WTC11 (cell line): ENCODE measurements around the gene INF2. TPM values are rescaled to one million over a fixed set of nuclear protein-coding genes. Genes with fewer than 3 reads are reported as not detected.

Experiments used
- ATAC-seq: fragments of 200-7000 bp; cut with Tn5 transposase; 2 replicates; pipeline ENCODE4 v1.10.0; 2021; ENCODE audit warnings: mild to moderate bottlenecking, moderate library complexity
- CTCF ChIA-PET: fragments of 300-600 bp; sonication (Branson Sonifier 250); formaldehyde crosslinking; loops from one replicate; lab custom pipeline; 2021; ENCODE audit warnings: antibody characterized with exemption; lab: Charles Lee
- POLR2A ChIA-PET: fragments of 350-600 bp; sonication (Branson Sonifier 250); formaldehyde crosslinking; loops from one replicate; lab custom pipeline; 2021; ENCODE audit warnings: antibody characterized with exemption; lab: Charles Lee
- DNase-seq: peaks from one replicate; pipeline ENCODE4 v3.0.0; 2021; ENCODE audit warnings: low spot score
- H3K27ac Mint-ChIP-seq: 2 replicates; pipeline ENCODE4 v1.8.0; 2021; ENCODE audit warnings: mixed read lengths
- H3K27me3 Mint-ChIP-seq: 2 replicates; pipeline ENCODE4 v1.8.0; 2021; ENCODE audit warnings: low read depth, mild to moderate bottlenecking, moderate library complexity, mixed read lengths
- H3K36me3 Mint-ChIP-seq: 2 replicates; pipeline ENCODE4 v1.8.0; 2021; ENCODE audit warnings: mixed read lengths
- H3K4me1 Mint-ChIP-seq: 2 replicates; pipeline ENCODE4 v1.8.0; 2022; ENCODE audit warnings: mixed read lengths
- H3K4me3 Mint-ChIP-seq: 2 replicates; pipeline ENCODE4 v1.8.0; 2021; ENCODE audit warnings: mild to moderate bottlenecking, moderate library complexity, mixed read lengths
- H3K9me3 Mint-ChIP-seq: 2 replicates; pipeline ENCODE4 v1.8.0; 2021; ENCODE audit warnings: mixed read lengths
- AFF4 ChIP-seq: sonication (generic); formaldehyde crosslinking; IDR thresholded peaks from 2 replicates; pipeline ENCODE4 v1.8.1; 2023; ENCODE audit warnings: mild to moderate bottlenecking, missing genetic modification reagents, borderline replicate concordance
- CREM ChIP-seq: sonication (generic); formaldehyde crosslinking; IDR thresholded peaks from 2 replicates; pipeline ENCODE4 v1.8.1; 2022; ENCODE audit warnings: mild to moderate bottlenecking, missing genetic modification reagents, moderate library complexity
- CTCF ChIP-seq: fragments of 200-600 bp; IDR thresholded peaks from 2 replicates; pipeline ENCODE4 v1.8.0; 2022; ENCODE audit warnings: antibody characterized with exemption
- ERG ChIP-seq: fragments of 250-450 bp; sonication (Bioruptor Pico); IDR thresholded peaks from 2 replicates; pipeline ENCODE4 v1.8.0; 2021; ENCODE audit warnings: mild to moderate bottlenecking
- ETV6 ChIP-seq: sonication (generic); formaldehyde crosslinking; IDR thresholded peaks from 2 replicates; pipeline ENCODE4 v1.8.1; 2022; ENCODE audit warnings: mild to moderate bottlenecking, missing genetic modification reagents
- FOXP1 ChIP-seq: sonication (generic); formaldehyde crosslinking; IDR thresholded peaks from 2 replicates; pipeline ENCODE4 v1.8.0; 2022; ENCODE audit warnings: missing genetic modification reagents, mild to moderate bottlenecking, moderate library complexity, borderline replicate concordance
- HMGA2 ChIP-seq: fragments of 250-450 bp; sonication (Bioruptor Pico); IDR thresholded peaks from 2 replicates; pipeline ENCODE4 v1.4.0; 2021; ENCODE audit warnings: mild to moderate bottlenecking, moderate library complexity
- IRF1 ChIP-seq: sonication (generic); formaldehyde crosslinking; IDR thresholded peaks from 2 replicates; pipeline ENCODE4 v1.8.0; 2023; ENCODE audit warnings: missing genetic modification reagents
- JUN ChIP-seq: sonication (generic); formaldehyde crosslinking; IDR thresholded peaks from 2 replicates; pipeline ENCODE4 v1.8.0; 2023; ENCODE audit warnings: mild to moderate bottlenecking, missing genetic modification reagents
- KAT7 ChIP-seq: sonication (generic); formaldehyde crosslinking; IDR thresholded peaks from 2 replicates; pipeline ENCODE4 v1.8.1; 2023; ENCODE audit warnings: missing genetic modification reagents, mild to moderate bottlenecking, borderline replicate concordance
- NFATC4 ChIP-seq: fragments of 250-450 bp; sonication (Bioruptor Pico); IDR thresholded peaks from 2 replicates; pipeline ENCODE4 v1.9.0; 2021; ENCODE audit warnings: mild to moderate bottlenecking
- NFYB ChIP-seq: sonication (generic); formaldehyde crosslinking; conservative IDR thresholded peaks from 2 replicates; pipeline ENCODE4 v1.8.0; 2022; ENCODE audit warnings: low read depth, missing genetic modification reagents
- NR2C2 ChIP-seq: sonication (generic); formaldehyde crosslinking; IDR thresholded peaks from 2 replicates; pipeline ENCODE4 v1.8.0; 2022; ENCODE audit warnings: mild to moderate bottlenecking, missing genetic modification reagents
- OVOL2 ChIP-seq: fragments of 250-450 bp; sonication (Bioruptor Pico); IDR thresholded peaks from 2 replicates; pipeline ENCODE4 v1.9.0; 2021; ENCODE audit warnings: mild to moderate bottlenecking, borderline replicate concordance
- PRRX2 ChIP-seq: fragments of 250-450 bp; sonication (Bioruptor Pico); IDR thresholded peaks from 2 replicates; pipeline ENCODE4 v1.8.0; 2021; ENCODE audit warnings: mild to moderate bottlenecking
- RORB ChIP-seq: fragments of 250-450 bp; sonication (Bioruptor Pico); IDR thresholded peaks from 2 replicates; pipeline ENCODE4 v1.9.0; 2021; ENCODE audit warnings: mild to moderate bottlenecking
- SMAD3 ChIP-seq: sonication (generic); formaldehyde crosslinking; IDR thresholded peaks from 2 replicates; pipeline ENCODE4 v1.8.0; 2022; ENCODE audit warnings: missing genetic modification reagents, mild to moderate bottlenecking, borderline replicate concordance
- SMAD4 ChIP-seq: sonication (generic); formaldehyde crosslinking; IDR thresholded peaks from 2 replicates; pipeline ENCODE4 v1.8.0; 2022; ENCODE audit warnings: mild to moderate bottlenecking, missing genetic modification reagents
- ZNF219 ChIP-seq: sonication (generic); formaldehyde crosslinking; IDR thresholded peaks from 2 replicates; pipeline ENCODE4 v1.8.0; 2023; ENCODE audit warnings: missing genetic modification reagents, mild to moderate bottlenecking, borderline replicate concordance
- ZNF263 ChIP-seq: sonication (generic); formaldehyde crosslinking; IDR thresholded peaks from 2 replicates; pipeline ENCODE4 v1.8.1; 2022; ENCODE audit warnings: low read depth, mild to moderate bottlenecking, moderate library complexity, missing genetic modification reagents
- ZNF281 ChIP-seq: sonication (generic); formaldehyde crosslinking; IDR thresholded peaks from 2 replicates; pipeline ENCODE4 v1.8.0; 2023; ENCODE audit warnings: mild to moderate bottlenecking, missing genetic modification reagents
- ZNF425 ChIP-seq: fragments of 250-450 bp; sonication (Bioruptor Pico); conservative IDR thresholded peaks from 2 replicates; pipeline ENCODE4 v1.9.0; 2021; ENCODE audit warnings: mild to moderate bottlenecking
- ZSCAN18 ChIP-seq: fragments of 250-450 bp; sonication (Bioruptor Pico); IDR thresholded peaks from 2 replicates; pipeline ENCODE4 v2.1.2; 2022; ENCODE audit warnings: mild to moderate bottlenecking, moderate library complexity
- total RNA-seq: library from RNA; stranded (reverse); gene quantifications from 3 replicates; pipeline ENCODE4 v1.2.3, GENCODE V29; 2021

INF2 gene
- total RNA-seq, 1 experiment from 2014 or later: 82.4 TPM

GRCh38 chr14:104755621-104756020 lies 66.2 kb downstream of the INF2 start (continued):
- TF ChIP-seq HMGA2 (no peak), PRRX2 (CRISPR knock-in tag) (no peak), CREM (CRISPR knock-in tag) (no peak), OVOL2 (CRISPR knock-in tag) (no peak), SMAD4 (CRISPR knock-in tag) (no peak), ZNF219 (CRISPR knock-in tag) (no peak), AFF4 (CRISPR knock-in tag) (no peak), KAT7 (CRISPR knock-in tag) (no peak), ZNF425 (CRISPR knock-in tag) (no peak), ZNF263 (no peak)

- peaks cover 18% of the 10 kb centered on the region for H3K4me1 Mint-ChIP-seq
- ChIA-PET CTCF (interaction anchor here (0.9 to 1.4 kb wide), 2 partner anchors 31 to 70 kb away, joined by 4 to 6 read pairs; no protein-coding TSS in a partner anchor), POLR2A (no interaction called here)
- no peak overlapping the region for H3K4me3 Mint-ChIP-seq
- H3K27ac Mint-ChIP-seq: no peak overlapping the region
- DNase-seq: no peak
- peaks cover 24% of the 10 kb centered on the region for H3K36me3 Mint-ChIP-seq
- H3K9me3 Mint-ChIP-seq: no peaks in the 10 kb centered on the region
- no peak for ATAC-seq
- no peaks in the 10 kb centered on the region; the same call in 1 of the 2 replicates for H3K27me3 Mint-ChIP-seq
- TF ChIP-seq RORB (CRISPR knock-in tag) (no peak), ETV6 (CRISPR knock-in tag) (no peak), FOXP1 (no peak), NFATC4 (CRISPR knock-in tag) (no peak), ERG (CRISPR knock-in tag) (no peak), ZSCAN18 (CRISPR knock-in tag) (no peak), JUN (CRISPR knock-in tag) (no peak), CTCF (no peak), ZNF281 (CRISPR knock-in tag) (no peak), PRRX2 (CRISPR knock-in tag) (no peak), NFYB (no peak), NR2C2 (no peak), IRF1 (CRISPR knock-in tag) (no peak), SMAD3 (CRISPR knock-in tag) (no peak)
Observed at GRCh38 chr14:104756477-104757237, 67.2 kb downstream of the INF2 start.
